Caco-2 (cell line): ENCODE data around the gene A2M. TPM values are rescaled to one million over a fixed set of nuclear protein-coding genes. Genes with fewer than 3 reads are reported as not detected.

Source experiments
- BruUV-seq: library from RNA; stranded (reverse); fragments of 400-500 nt; replicated peaks from 2 replicates; lab custom pipeline; 2021; lab: Mats Ljungman, UMichigan
- CTCF ChIA-PET: fragments of 300-600 bp; sonication (Branson Sonifier 250); formaldehyde crosslinking; loops from one replicate; lab custom pipeline; 2022; ENCODE audit warnings: antibody characterized with exemption; lab: Charles Lee
- POLR2A ChIA-PET: fragments of 300-600 bp; sonication (Branson Sonifier 250); formaldehyde crosslinking; loops from one replicate; lab custom pipeline; 2022; ENCODE audit warnings: antibody characterized with exemption; lab: Charles Lee
- DNase-seq, 2 experiments: peaks; one replicate each; pipeline versions ENCODE4 v3.0.0 to v3.0.0-alpha.2; 2020 to 2022
- H3K27me3 ChIP-seq: replicated peaks from 2 replicates; pipeline ENCODE4 v1.6.0; 2011; ENCODE audit warnings: low read length; ENCODE audit not compliant: control insufficient read depth, insufficient read depth
- H3K36me3 ChIP-seq: 2 replicates; pipeline ENCODE4 v1.5.1; 2011; ENCODE audit warnings: low read length; ENCODE audit not compliant: control insufficient read depth, insufficient read depth
- H3K4me1 ChIP-seq: fragments of 250-450 bp; sonication (Bioruptor Pico); 2 replicates; pipeline ENCODE4 v1.5.1; 2020; ENCODE audit warnings: mild to moderate bottlenecking
- H3K4me3 ChIP-seq: 2 replicates; pipeline ENCODE4 v1.5.1; 2011; ENCODE audit warnings: low read depth, mild to moderate bottlenecking, control low read depth, low read length
- H3K9me3 ChIP-seq: fragments of 250-450 bp; sonication (Bioruptor Pico); 2 replicates; pipeline ENCODE4 v1.5.1; 2020; ENCODE audit warnings: mild to moderate bottlenecking, moderate library complexity
- H3K27ac Mint-ChIP-seq: one replicate; pipeline ENCODE4 v1.8.0; 2022; ENCODE audit warnings: mixed read lengths; ENCODE audit not compliant: unreplicated experiment
- H3K27me3 Mint-ChIP-seq: one replicate; pipeline ENCODE4 v1.8.0; 2022; ENCODE audit warnings: mixed read lengths; ENCODE audit not compliant: insufficient read depth, unreplicated experiment
- H3K36me3 Mint-ChIP-seq: one replicate; pipeline ENCODE4 v1.8.0; 2022; ENCODE audit warnings: mild to moderate bottlenecking, mixed read lengths; ENCODE audit not compliant: insufficient read depth, unreplicated experiment
- H3K4me1 Mint-ChIP-seq: one replicate; pipeline ENCODE4 v1.8.0; 2022; ENCODE audit warnings: low read depth, mixed read lengths; ENCODE audit not compliant: unreplicated experiment
- H3K4me3 Mint-ChIP-seq: one replicate; pipeline ENCODE4 v1.8.0; 2022; ENCODE audit warnings: mild to moderate bottlenecking, moderate library complexity, mixed read lengths; ENCODE audit not compliant: unreplicated experiment
- H3K9me3 Mint-ChIP-seq: one replicate; pipeline ENCODE4 v1.8.0; 2022; ENCODE audit warnings: mixed read lengths; ENCODE audit not compliant: unreplicated experiment
- CTCF ChIP-seq, 2 experiments: fragments of 200-600 bp in 1 of 2; IDR thresholded peaks; 1 replicate in 1 of 2; 2 replicates in 1 of 2; pipeline versions ENCODE4 v1.5.1 to v1.8.0; 2011 to 2022; ENCODE audit warnings: antibody characterized with exemption in 1 of 2, control low read depth in 1 of 2, inconsistent platforms in 1 of 2, low read depth in 1 of 2, low read length in 1 of 2, mild to moderate bottlenecking in 1 of 2, moderate library complexity in 1 of 2; ENCODE audit not compliant: insufficient read depth in 1 of 2, severe bottlenecking in 1 of 2, unreplicated experiment in 1 of 2
- intact Hi-C: fragments of 100-400 bp; cut with micrococcal nuclease; formaldehyde crosslinking; loops from one replicate; pipeline ENCODE4 v1.10.0; 2022; ENCODE audit not compliant: unreplicated experiment
- total RNA-seq: library from RNA; stranded (reverse); gene quantifications from 2 replicates; pipeline ENCODE4 v1.2.3, GENCODE V29; 2022

The A2M gene
- total RNA-seq, 1 experiment from 2014 or later, result 1.00 TPM

GRCh38 chr12:9120487-9121184 is 4.9 kb upstream of the A2M start:
- Histone ChIP-seq H3K27me3 (no peaks in the 10 kb centered on the region), H3K4me1 (peaks cover 13% of the 10 kb centered on the region), H3K4me3 (no peak overlapping the region), H3K36me3 (no peaks in the 10 kb centered on the region), H3K9me3 (peaks cover 2% of the 10 kb centered on the region; the same call in 1 of the 2 replicates)
- no peaks in the 10 kb centered on the region for H3K27me3 Mint-ChIP-seq
- no TSS peak for BruUV-seq
- H3K9me3 Mint-ChIP-seq, result no peaks in the 10 kb centered on the region
- intact Hi-C loops, result no loop called here
- CTCF ChIA-PET, result no interaction called here
- no peak for DNase-seq
- peaks cover 7% of the 10 kb centered on the region for H3K4me1 Mint-ChIP-seq
- no peak for TF ChIP-seq CTCF (IDR thresholded peaks at IDR 0.05; ENCODE audit: insufficient read depth in 1 of 2, low read depth in 1 of 2, low read length in 1 of 2, severe bottlenecking in 1 of 2, unreplicated experiment in 1 of 2)
- POLR2A ChIA-PET, result no interaction called here
- H3K36me3 Mint-ChIP-seq, result no peaks in the 10 kb centered on the region
- no peak overlapping the region for H3K4me3 Mint-ChIP-seq
- no peak overlapping the region for H3K27ac Mint-ChIP-seq

GRCh38 chr12:9118158-9118557 is 2.4 kb upstream of the A2M start:
- Histone ChIP-seq H3K36me3 (no peaks in the 10 kb centered on the region), H3K27me3 (no peaks in the 10 kb centered on the region), H3K4me1 (peaks cover 19% of the 10 kb centered on the region), H3K4me3 (no peak overlapping the region), H3K9me3 (no peaks in the 10 kb centered on the region; the same call in 1 of the 2 replicates)
- ChIA-PET POLR2A (no interaction called here), CTCF (no interaction called here)
- H3K4me3 Mint-ChIP-seq, result no peak overlapping the region
- H3K27me3 Mint-ChIP-seq, result no peaks in the 10 kb centered on the region
- TF ChIP-seq CTCF (IDR thresholded peaks at IDR 0.05; ENCODE audit: insufficient read depth in 1 of 2, low read depth in 1 of 2, low read length in 1 of 2, severe bottlenecking in 1 of 2, unreplicated experiment in 1 of 2), result no peak
- H3K27ac Mint-ChIP-seq, result no peak overlapping the region
- intact Hi-C loops, result no loop called here
- H3K9me3 Mint-ChIP-seq, result peaks cover 3% of the 10 kb centered on the region
- H3K36me3 Mint-ChIP-seq, result no peaks in the 10 kb centered on the region
- BruUV-seq, result no TSS peak
- DNase-seq, result no peak
- H3K4me1 Mint-ChIP-seq, result peaks cover 7% of the 10 kb centered on the region

- H3K9me3 ChIP-seq, result no peaks in the 10 kb centered on the region
- peaks cover 7% of the 10 kb centered on the region for H3K4me1 ChIP-seq
- CTCF ChIA-PET, result no interaction called here
- Mint-ChIP-seq H3K27ac (no peak overlapping the region), H3K9me3 (peaks cover 20% of the 10 kb centered on the region), H3K4me1 (no peaks in the 10 kb centered on the region), H3K4me3 (no peak overlapping the region), H3K36me3 (no peaks in the 10 kb centered on the region), H3K27me3 (no peaks in the 10 kb centered on the region)
- no peak overlapping the region for H3K4me3 ChIP-seq
- BruUV-seq, result no TSS peak
- no peaks in the 10 kb centered on the region for H3K27me3 ChIP-seq
- intact Hi-C loops, result loop anchor here (2.0 to 5.0 kb wide), 2 partner anchors 18 to 43 kb away; no protein-coding TSS in a partner anchor
- TF ChIP-seq CTCF (IDR thresholded peaks at IDR 0.05; ENCODE audit: insufficient read depth in 1 of 2, low read depth in 1 of 2, low read length in 1 of 2, severe bottlenecking in 1 of 2, unreplicated experiment in 1 of 2), result no peak
- POLR2A ChIA-PET, result no interaction called here
- no peak for DNase-seq
- H3K36me3 ChIP-seq, result no peaks in the 10 kb centered on the region
These were observed 773 bp downstream of the A2M start for GRCh38 chr12:9114946-9115345.
